Activated T-helper 1 cell treated with Interleukin-2 at 50 U/mL for 16 hours (primary cell): ENCODE measurements around the gene IFNAR2.
A peak's percentile ranks its signal among the peaks of the same experiment; 100 is the strongest.

Experiments
- DNase-seq: peaks from one replicate; pipeline ENCODE4 v3.0.0-alpha.2; 2020; ENCODE audit warnings: low read depth

The IFNAR2 gene

GRCh38 chr21:33229784-33230544, at the start of gene IFNAR2:
Gene IFNAR2, plus strand, starts transcription at chr21:33229938. Its CDS starts 11,985 bp downstream, at chr21:33241923.
- DNase-seq: peak; percentile 70

DNA sequence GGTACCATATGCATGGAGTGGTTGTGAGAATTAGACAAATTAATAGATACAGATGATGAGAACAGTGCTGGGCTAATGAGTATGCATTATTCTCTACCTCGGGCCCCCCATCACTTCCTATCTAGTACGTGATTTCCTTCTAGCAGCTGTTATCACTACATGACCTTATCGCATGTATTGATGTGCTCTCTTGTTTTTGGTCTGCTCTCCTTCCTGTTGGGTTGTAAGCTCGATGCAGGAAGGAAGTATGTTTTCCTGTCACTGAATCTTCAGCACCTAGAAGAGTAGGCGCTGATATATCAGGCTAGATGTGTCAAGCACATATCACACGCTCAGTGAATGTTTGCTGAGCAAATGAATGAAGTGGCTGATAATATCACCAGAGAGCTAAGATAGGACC, 43.9 kb upstream of the IFNAR2 start:
- DNase-seq: no peak

- DNase-seq: no peak
Observed at GRCh38 chr21:33187276-33187675, 42.5 kb upstream of the IFNAR2 start.

- no peak for DNase-seq
Observed at GRCh38 chr21:33189237-33189636, 40.5 kb upstream of the IFNAR2 start.

- no peak for DNase-seq
Observed at GRCh38 chr21:33189824-33190223, 39.9 kb upstream of the IFNAR2 start.

GRCh38 chr21:33196941-33197374, 32.8 kb upstream of the IFNAR2 start:
- peak; percentile 25 for DNase-seq

DNA sequence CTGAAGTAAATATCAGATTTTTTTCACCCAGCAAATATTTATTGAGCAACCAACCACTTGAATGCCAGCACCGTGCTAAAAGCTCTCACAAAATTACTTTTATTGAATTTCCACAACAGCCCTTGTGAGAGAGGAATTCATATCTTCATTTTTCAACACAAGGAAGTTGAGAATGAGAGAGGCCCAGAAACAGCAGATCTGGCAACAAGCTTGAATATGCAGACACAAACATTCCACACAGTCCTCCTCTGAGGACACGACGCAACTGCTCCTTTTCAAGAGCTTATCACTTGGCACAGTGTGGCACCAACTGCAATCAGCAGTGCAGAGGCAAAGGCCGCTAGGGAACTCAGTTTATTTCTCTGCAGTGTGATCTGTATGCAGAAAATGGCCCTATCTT, 32.2 kb upstream of the IFNAR2 start:
- DNase-seq: no peak

GRCh38 chr21:33198346-33199099, 31.2 kb upstream of the IFNAR2 start:
- no peak for DNase-seq

- no peak for DNase-seq
Observed at GRCh38 chr21:33199100-33199464, 30.7 kb upstream of the IFNAR2 start.

- peak; percentile 59 for DNase-seq
Observed at GRCh38 chr21:33199516-33200217, 30.1 kb upstream of the IFNAR2 start.

DNA sequence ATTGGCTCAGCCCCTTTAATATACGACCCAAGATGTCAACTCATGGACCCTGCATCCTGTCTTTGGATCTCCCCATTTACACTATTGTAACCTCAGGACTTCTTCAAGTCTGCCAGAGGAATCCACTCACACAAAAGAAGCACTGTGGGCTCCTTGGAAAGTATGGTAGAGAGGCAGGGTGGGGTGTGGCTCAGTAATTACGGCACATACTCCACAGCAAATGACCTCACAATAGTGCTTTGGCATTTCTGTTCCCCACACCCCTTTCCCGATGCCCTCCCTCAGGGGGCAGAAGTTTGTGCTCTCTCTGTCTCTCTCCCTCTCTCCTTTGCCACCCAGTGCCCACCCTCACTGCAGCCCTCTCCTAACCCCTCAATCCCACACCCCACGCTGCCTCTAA, 27.8 kb upstream of the IFNAR2 start:
- no peak for DNase-seq

GRCh38 chr21:33202464-33203363, 27.0 kb upstream of the IFNAR2 start:
- DNase-seq: no peak

- DNase-seq: no peak
Observed at GRCh38 chr21:33203371-33203724, 26.4 kb upstream of the IFNAR2 start.

- no peak for DNase-seq
Observed at GRCh38 chr21:33205476-33205875, 24.3 kb upstream of the IFNAR2 start.

DNA sequence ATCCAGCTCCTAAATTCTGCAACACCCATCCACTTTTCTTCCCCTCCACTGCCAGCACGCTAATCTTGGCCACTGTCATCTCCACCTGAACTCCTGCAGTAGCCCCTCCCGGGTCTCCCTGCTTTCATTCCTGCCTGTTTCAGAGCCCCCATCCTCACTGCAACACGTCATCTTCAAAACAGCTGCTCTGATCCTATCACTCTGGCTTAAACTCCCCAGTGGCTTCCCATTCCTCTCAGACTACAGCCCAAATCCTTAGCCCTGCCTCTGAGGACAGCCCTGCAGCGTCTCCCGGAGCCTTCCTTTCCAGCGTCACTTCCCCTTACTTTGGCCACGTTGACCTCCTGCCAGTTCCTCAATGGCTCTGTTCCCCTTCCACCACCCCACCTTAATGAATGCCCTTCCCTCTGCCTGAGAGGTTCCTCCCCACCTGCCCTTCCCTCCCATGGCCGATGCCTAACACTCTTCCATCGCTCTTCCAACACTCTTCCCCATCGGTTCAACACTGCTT, 22.9 kb upstream of the IFNAR2 start:
- no peak for DNase-seq

GRCh38 chr21:33207449-33208149, 22.1 kb upstream of the IFNAR2 start:
- no peak for DNase-seq

DNA sequence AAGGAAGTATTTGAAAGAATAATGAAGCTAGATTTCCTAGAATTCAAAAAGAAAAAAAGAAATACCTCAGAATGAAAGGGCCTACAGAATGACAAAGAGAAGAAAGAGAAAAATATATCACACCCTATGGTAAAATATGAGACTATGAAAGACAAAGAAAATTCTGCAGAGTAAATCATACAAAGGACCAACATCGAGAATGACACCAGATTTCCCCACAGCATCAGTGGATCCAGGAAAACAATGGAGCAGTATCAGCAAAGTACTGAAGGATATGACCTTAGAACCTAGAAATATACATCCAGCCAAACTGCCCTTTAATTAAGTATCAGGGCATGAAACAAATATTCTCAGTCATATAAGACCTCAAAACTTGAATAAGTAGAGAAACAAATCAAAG, 21.2 kb upstream of the IFNAR2 start:
- no peak for DNase-seq

DNA sequence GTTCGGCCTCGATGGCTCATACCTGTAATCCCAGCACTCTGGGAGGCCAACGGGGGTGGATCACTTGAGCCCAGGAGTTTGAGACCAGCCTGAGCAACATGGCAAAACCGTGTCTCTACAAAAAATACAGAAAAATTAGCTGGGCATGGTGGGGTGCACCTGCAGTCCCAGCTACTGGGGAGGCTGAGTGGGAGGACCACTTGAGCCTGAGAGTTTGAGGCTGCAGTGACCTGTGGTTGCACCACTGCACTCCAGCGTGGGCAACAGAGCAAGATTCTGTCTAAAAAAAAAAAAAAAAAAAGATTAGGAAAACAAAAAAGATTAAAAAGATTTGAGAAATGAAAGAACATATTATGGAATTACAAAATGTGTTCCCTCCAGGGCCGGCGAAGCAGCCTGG, 18.4 kb upstream of the IFNAR2 start:
- no peak for DNase-seq

- no peak for DNase-seq
Observed at GRCh38 chr21:33211732-33212131, 18.0 kb upstream of the IFNAR2 start.

DNA sequence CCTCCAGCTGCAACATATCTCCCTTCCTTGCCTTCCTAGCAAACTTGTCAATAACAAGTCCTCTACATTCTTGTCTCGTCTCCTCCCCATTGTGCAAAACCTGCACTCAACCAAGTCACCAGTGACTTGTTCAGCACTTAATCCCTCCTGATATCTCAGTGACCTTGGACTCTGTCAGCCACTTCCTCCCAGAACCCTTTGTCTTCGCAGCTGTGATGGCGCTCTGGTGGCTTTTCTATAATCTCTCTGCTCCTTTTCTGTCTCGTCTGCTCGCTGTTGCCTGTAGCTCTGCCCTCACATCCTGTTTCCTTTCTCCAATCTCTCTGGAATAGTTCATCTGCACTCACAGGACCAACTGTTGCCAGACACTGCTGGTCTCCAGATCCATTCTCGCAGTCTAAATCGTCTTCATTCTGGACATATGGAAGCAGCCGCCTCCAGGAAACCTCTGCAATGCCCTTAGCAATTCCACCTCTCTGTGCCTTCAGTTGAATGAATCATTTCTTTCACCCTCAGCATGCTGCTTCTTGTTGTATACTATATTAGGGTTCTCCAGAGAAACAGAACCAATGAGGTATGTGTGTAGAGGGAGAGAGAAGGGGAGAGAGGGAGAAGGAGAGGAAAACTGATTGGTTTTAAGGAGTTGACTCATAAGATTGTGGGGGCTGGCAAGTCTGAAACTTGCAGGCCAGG, 17.4 kb upstream of the IFNAR2 start:
- no peak for DNase-seq
